Neural progenitor cell (in vitro differentiated cells): ENCODE results near the gene CDH23. TPM values are rescaled to one million over a fixed set of nuclear protein-coding genes. Genes with fewer than 3 reads are reported as not detected.

ENCODE experiments used
- DNase-seq: peaks from one replicate; pipeline ENCODE4 v3.0.0-alpha.2; 2016; ENCODE audit warnings: low spot score
- H2AFZ ChIP-seq: fragments of 200-600 bp; sonication (generic); replicated peaks from 2 replicates; pipeline ENCODE4 v1.6.1; 2016; ENCODE audit warnings: antibody characterized with exemption
- H3F3A ChIP-seq: fragments of 200-600 bp; sonication (generic); 2 replicates; pipeline ENCODE4 v1.6.1; 2016; ENCODE audit warnings: antibody characterized with exemption, low read depth
- H3K27ac ChIP-seq: fragments of 200-600 bp; sonication (generic); 2 replicates; pipeline ENCODE4 v1.5.1; 2016; ENCODE audit warnings: mild to moderate bottlenecking
- H3K27me3 ChIP-seq: fragments of 200-600 bp; sonication (generic); 2 replicates; pipeline ENCODE4 v1.6.1; 2016; ENCODE audit warnings: mild to moderate bottlenecking, moderate library complexity
- H3K36me3 ChIP-seq: fragments of 200-600 bp; sonication (generic); 2 replicates; pipeline ENCODE4 v1.5.1; 2016
- H3K4me1 ChIP-seq: fragments of 200-600 bp; sonication (generic); 2 replicates; pipeline ENCODE4 v1.6.1; 2016; ENCODE audit warnings: mixed run types
- H3K4me2 ChIP-seq: fragments of 200-600 bp; sonication (generic); 2 replicates; pipeline ENCODE4 v1.6.1; 2016
- H3K4me3 ChIP-seq: fragments of 200-600 bp; sonication (generic); 2 replicates; pipeline ENCODE4 v1.5.1; 2016
- H3K79me2 ChIP-seq: fragments of 200-600 bp; sonication (generic); 2 replicates; pipeline ENCODE4 v1.6.1; 2016; ENCODE audit warnings: low read depth
- H3K9ac ChIP-seq: fragments of 200-600 bp; sonication (generic); 2 replicates; pipeline ENCODE4 v1.6.1; 2016
- H3K9me3 ChIP-seq: fragments of 200-600 bp; sonication (generic); 2 replicates; pipeline ENCODE4 v1.5.1; 2016; ENCODE audit warnings: low read depth
- H4K20me1 ChIP-seq: fragments of 200-600 bp; sonication (generic); 2 replicates; pipeline ENCODE4 v1.6.1; 2016; ENCODE audit warnings: low read depth
- H3K27ac Mint-ChIP-seq: 3 replicates; pipeline ENCODE4 v1.8.0; 2021; ENCODE audit warnings: mixed read lengths
- H3K27me3 Mint-ChIP-seq: 2 replicates; pipeline ENCODE4 v1.8.0; 2022; ENCODE audit warnings: low read depth, mild to moderate bottlenecking, inconsistent platforms, moderate library complexity, mixed read lengths; ENCODE audit not compliant: insufficient read depth
- H3K36me3 Mint-ChIP-seq: 3 replicates; pipeline ENCODE4 v1.8.0; 2021; ENCODE audit warnings: mixed read lengths
- H3K4me1 Mint-ChIP-seq: 3 replicates; pipeline ENCODE4 v1.8.0; 2021; ENCODE audit warnings: mixed read lengths
- H3K4me3 Mint-ChIP-seq: 3 replicates; pipeline ENCODE4 v1.8.0; 2021; ENCODE audit warnings: mild to moderate bottlenecking, moderate library complexity, mixed read lengths
- H3K9me3 Mint-ChIP-seq: 3 replicates; pipeline ENCODE4 v1.8.0; 2020; ENCODE audit warnings: mixed read lengths
- EZH2 ChIP-seq: fragments of 200-600 bp; sonication (generic); IDR thresholded peaks from 2 replicates; pipeline ENCODE4 v1.6.1; 2017; ENCODE audit warnings: antibody characterized with exemption, mild to moderate bottlenecking, moderate library complexity
- EZH2phosphoT487 ChIP-seq: fragments of 200-600 bp; sonication (generic); IDR thresholded peaks from 2 replicates; pipeline ENCODE4 v1.6.1; 2017; ENCODE audit warnings: antibody characterized with exemption
- total RNA-seq: library from RNA; depleted of rRNA; stranded (reverse); fragments of >200 nt; gene quantifications from 2 replicates; pipeline ENCODE4 v1.2.3, GENCODE V29; 2015; ENCODE audit warnings: low replicate concordance
- TF ChIP-seq, protein P1 (sequence below): fragments of 200-600 bp; sonication (generic); IDR thresholded peaks from 2 replicates; pipeline ENCODE4 v1.5.1; 2017; ENCODE audit warnings: antibody characterized with exemption, mild to moderate bottlenecking

Gene CDH23
- total RNA-seq, 1 donor from 2014 or later: 5.9 TPM

DNA sequence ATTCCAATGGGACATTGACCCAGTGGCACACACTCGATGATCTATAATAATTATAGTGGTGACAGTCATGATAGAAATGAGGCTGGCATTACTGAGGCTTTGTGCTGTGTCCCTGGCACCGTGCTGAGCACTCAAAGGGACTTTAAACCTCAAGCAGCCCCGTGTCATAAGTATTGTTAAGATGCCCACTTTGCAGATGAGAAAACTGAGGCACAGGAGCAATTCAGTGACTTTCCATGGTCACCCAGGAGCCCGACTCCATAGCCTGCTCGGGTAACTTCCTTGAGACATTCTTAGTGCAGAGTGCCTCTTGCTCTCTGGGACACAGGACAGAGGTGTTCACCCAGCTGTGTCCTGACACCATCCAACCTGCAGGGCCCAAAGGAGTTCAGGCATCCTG is 170.3 kb downstream of the CDH23 start:
- no peaks in the 10 kb centered on the region for H3K9me3 ChIP-seq
- H3K4me1 Mint-ChIP-seq: peaks cover 24% of the 10 kb centered on the region
- no peak overlapping the region for H3K9ac ChIP-seq
- no peak overlapping the region for H3K27ac Mint-ChIP-seq
- H3F3A ChIP-seq: no peaks in the 10 kb centered on the region
- H2AFZ ChIP-seq: no peak overlapping the region
- no peaks in the 10 kb centered on the region for H4K20me1 ChIP-seq
- no peak overlapping the region for H3K4me3 ChIP-seq
- H3K4me3 Mint-ChIP-seq: no peak overlapping the region
- no peaks in the 10 kb centered on the region for H3K36me3 ChIP-seq
- H3K4me1 ChIP-seq: peaks cover 23% of the 10 kb centered on the region
- H3K27ac ChIP-seq: no peak overlapping the region
- H3K27me3 ChIP-seq: no peaks in the 10 kb centered on the region
- no peak overlapping the region for H3K4me2 ChIP-seq
- no peak for TF ChIP-seq EZH2
- no peaks in the 10 kb centered on the region for H3K79me2 ChIP-seq
- H3K36me3 Mint-ChIP-seq: no peaks in the 10 kb centered on the region
- H3K27me3 Mint-ChIP-seq: peaks cover 5% of the 10 kb centered on the region
- no peaks in the 10 kb centered on the region for H3K9me3 Mint-ChIP-seq
- no peak for DNase-seq

DNA sequence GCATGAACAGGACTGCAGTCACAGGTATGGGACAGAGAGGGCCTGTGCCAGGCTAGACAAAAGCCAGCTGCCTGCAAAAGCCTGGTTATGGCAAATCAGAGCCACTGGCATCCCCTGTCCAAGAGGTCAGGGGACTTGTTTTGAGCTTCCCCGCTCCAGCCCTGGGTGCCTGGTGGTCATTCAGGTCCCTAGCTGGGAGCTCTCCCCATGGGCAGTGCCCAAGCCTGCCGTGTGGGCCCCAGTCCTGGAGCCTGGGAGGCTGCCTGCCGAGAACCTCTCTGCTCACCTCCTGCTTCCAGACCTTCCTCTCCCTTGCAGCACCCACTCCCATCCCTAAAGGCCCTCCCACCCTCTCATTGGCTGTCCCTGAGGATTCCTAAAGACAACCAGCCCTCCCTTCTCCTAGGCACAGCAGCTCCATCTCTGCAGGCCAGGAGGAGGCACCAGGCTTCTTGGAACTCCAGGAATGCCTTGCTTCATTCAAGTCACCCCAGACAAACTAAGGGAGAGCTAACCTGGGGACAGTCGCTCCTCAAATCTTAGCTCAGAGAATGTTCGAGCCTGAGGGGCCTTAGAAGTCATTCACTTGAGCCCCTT is 172.3 kb downstream of the CDH23 start:
- Mint-ChIP-seq H3K27ac (no peak overlapping the region), H3K4me3 (no peak overlapping the region), H3K4me1 (peaks cover 35% of the 10 kb centered on the region), H3K27me3 (peaks cover 14% of the 10 kb centered on the region), H3K36me3 (no peaks in the 10 kb centered on the region), H3K9me3 (no peaks in the 10 kb centered on the region)
- peaks cover 31% of the 10 kb centered on the region for H3K4me1 ChIP-seq
- no peaks in the 10 kb centered on the region for H3K79me2 ChIP-seq
- H3F3A ChIP-seq: peaks cover 3% of the 10 kb centered on the region
- H3K27me3 ChIP-seq: no peaks in the 10 kb centered on the region
- H3K4me3 ChIP-seq: no peak overlapping the region
- no peak overlapping the region for H2AFZ ChIP-seq
- no peaks in the 10 kb centered on the region for H4K20me1 ChIP-seq
- no peak overlapping the region for H3K27ac ChIP-seq
- no peak overlapping the region for H3K9ac ChIP-seq
- TF ChIP-seq, protein P1, sequence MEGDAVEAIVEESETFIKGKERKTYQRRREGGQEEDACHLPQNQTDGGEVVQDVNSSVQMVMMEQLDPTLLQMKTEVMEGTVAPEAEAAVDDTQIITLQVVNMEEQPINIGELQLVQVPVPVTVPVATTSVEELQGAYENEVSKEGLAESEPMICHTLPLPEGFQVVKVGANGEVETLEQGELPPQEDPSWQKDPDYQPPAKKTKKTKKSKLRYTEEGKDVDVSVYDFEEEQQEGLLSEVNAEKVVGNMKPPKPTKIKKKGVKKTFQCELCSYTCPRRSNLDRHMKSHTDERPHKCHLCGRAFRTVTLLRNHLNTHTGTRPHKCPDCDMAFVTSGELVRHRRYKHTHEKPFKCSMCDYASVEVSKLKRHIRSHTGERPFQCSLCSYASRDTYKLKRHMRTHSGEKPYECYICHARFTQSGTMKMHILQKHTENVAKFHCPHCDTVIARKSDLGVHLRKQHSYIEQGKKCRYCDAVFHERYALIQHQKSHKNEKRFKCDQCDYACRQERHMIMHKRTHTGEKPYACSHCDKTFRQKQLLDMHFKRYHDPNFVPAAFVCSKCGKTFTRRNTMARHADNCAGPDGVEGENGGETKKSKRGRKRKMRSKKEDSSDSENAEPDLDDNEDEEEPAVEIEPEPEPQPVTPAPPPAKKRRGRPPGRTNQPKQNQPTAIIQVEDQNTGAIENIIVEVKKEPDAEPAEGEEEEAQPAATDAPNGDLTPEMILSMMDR: no peak
- TF ChIP-seq EZH2: no peak
- no peak for TF ChIP-seq EZH2phosphoT487
- DNase-seq: no peak
- H3K9me3 ChIP-seq: no peaks in the 10 kb centered on the region
- no peaks in the 10 kb centered on the region for H3K36me3 ChIP-seq
- H3K4me2 ChIP-seq: no peak overlapping the region

DNA sequence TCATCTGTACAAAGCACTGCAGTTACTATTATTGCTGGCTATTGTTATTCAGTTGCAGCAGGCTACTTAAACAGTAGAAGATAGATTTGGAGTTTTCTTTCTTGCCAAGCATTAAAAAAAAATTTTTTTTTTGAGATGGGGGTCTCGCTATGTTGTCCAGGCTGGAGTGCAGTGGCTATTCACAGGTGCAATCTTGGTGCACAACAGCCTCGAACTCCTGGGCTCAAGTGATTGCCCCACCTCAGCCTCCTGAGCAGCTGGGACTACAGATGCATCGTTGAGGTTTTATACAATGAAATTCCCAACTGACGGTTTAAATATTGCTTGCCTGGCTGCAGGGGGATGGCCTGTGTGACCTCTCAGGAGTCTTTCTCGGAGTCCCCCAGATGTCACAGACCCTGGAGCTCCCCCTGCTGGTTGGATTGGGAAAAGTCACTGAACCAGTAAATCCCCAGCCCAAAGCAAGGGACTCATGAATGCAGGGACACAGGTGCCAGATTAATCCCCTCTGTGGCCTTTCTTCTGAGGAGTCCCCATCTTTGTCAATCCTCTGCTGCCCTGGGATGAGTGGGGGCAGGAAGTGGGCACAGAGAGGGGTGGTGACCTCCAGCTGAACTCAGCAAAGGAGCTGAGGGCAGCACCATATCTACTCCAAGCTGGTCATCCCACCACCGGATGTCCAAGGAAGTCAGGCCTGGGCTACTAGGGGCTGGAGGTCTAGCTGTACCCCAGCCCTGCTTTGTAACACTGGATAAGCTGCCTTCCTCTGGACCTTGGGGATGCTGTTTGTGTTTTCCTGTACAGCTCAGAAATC is 173.3 kb downstream of the CDH23 start:
- Histone ChIP-seq H3K79me2 (no peaks in the 10 kb centered on the region), H3K4me1 (peaks cover 31% of the 10 kb centered on the region), H2AFZ (no peak overlapping the region), H3K27me3 (no peaks in the 10 kb centered on the region), H3K36me3 (no peaks in the 10 kb centered on the region), H4K20me1 (no peaks in the 10 kb centered on the region), H3K9me3 (no peaks in the 10 kb centered on the region), H3K27ac (no peak overlapping the region), H3K4me2 (no peak overlapping the region), H3F3A (peaks cover 7% of the 10 kb centered on the region), H3K9ac (no peak overlapping the region), H3K4me3 (no peak overlapping the region)
- peak; percentile 90 for DNase-seq
- H3K36me3 Mint-ChIP-seq: no peaks in the 10 kb centered on the region
- no peak overlapping the region for H3K4me3 Mint-ChIP-seq
- TF ChIP-seq, protein P1: peak; percentile 91
- no peak for TF ChIP-seq EZH2phosphoT487
- no peak overlapping the region for H3K27ac Mint-ChIP-seq
- no peaks in the 10 kb centered on the region for H3K9me3 Mint-ChIP-seq
- H3K4me1 Mint-ChIP-seq: peaks cover 30% of the 10 kb centered on the region
- H3K27me3 Mint-ChIP-seq: peaks cover 17% of the 10 kb centered on the region
